Esophagus squamous epithelium (tissue), 5 donors: Measurements from ENCODE around the gene TMEM123. TPM values are rescaled to one million over a fixed set of nuclear protein-coding genes. Genes with fewer than 3 reads are reported as not detected.

Experiments used
- DNase-seq: peaks from one replicate; lab custom pipeline; 2025; lab: John Stamatoyannopoulos, UW
- H3K27ac ChIP-seq, 4 donors: fragments of 200-600 bp; sonication (generic); one replicate each; pipeline ENCODE4 v1.5.1; 2016 to 2019; ENCODE audit warnings: mild to moderate bottlenecking in 1 of 4
- H3K27me3 ChIP-seq, 4 donors: fragments of 200-600 bp; sonication (generic); 1 replicate in 3 of 4; 2 replicates in 1 of 4; pipeline versions ENCODE4 v1.5.1 to v1.6.0; 2017 to 2021; ENCODE audit warnings: antibody characterized with exemption in 1 of 4
- H3K36me3 ChIP-seq, 3 donors: fragments of 200-600 bp; sonication (generic); one replicate each; pipeline ENCODE4 v1.5.1; 2016 to 2019
- H3K4me1 ChIP-seq, 3 donors: fragments of 200-600 bp; sonication (generic); one replicate each; pipeline ENCODE4 v1.5.1; 2017 to 2019
- H3K4me3 ChIP-seq, 4 donors: fragments of 200-600 bp; sonication (generic); 1 replicate in 3 of 4; 2 replicates in 1 of 4; pipeline ENCODE4 v1.5.1; 2016 to 2019; ENCODE audit warnings: mild to moderate bottlenecking in 2 of 4, moderate library complexity in 1 of 4
- H3K9me3 ChIP-seq, 3 donors: fragments of 200-600 bp; sonication (generic); one replicate each; pipeline ENCODE4 v1.5.1; 2016 to 2019
- POLR2A ChIP-seq, 4 donors: fragments of 450-650 bp; IDR thresholded peaks; one replicate each; pipeline ENCODE4 v1.6.1; 2017; ENCODE audit warnings: antibody characterized with exemption in 4 of 4, mild to moderate bottlenecking in 4 of 4, moderate library complexity in 3 of 4
- WGBS, 2 donors: methylation state at CpG; one replicate each; pipeline ENCODE4 v1.1.5; 2018; 5-methylcytosine and 5-hydroxymethylcytosine counted together
- intact Hi-C: fragments of 100-400 bp; cut with DNase I; formaldehyde crosslinking; loops from one replicate; pipeline ENCODE4 v1.15.0; 2022
- total RNA-seq, 4 donors: library from RNA; depleted of rRNA; stranded (reverse); fragments of >200 nt; gene quantifications; one replicate each; pipeline ENCODE4 v1.1.0, GENCODE V29; 2016
- TF ChIP-seq, protein P1 (sequence below), 6 experiments: fragments of 450-650 bp in 4 of 6; fragments of 200-600 bp in 2 of 6; sonication (generic) in 2 of 6; IDR thresholded peaks; one replicate each; pipeline ENCODE4 v1.5.1; 2016 to 2019; ENCODE audit warnings: antibody characterized with exemption in 6 of 6, mild to moderate bottlenecking in 4 of 6, moderate library complexity in 4 of 6
- donor health status: DM: yes; HTN: yes; CAD: no.

Gene TMEM123
- total RNA-seq, 4 donors from 2014 or later = 53.2 to 152 (median 128) TPM

DNA sequence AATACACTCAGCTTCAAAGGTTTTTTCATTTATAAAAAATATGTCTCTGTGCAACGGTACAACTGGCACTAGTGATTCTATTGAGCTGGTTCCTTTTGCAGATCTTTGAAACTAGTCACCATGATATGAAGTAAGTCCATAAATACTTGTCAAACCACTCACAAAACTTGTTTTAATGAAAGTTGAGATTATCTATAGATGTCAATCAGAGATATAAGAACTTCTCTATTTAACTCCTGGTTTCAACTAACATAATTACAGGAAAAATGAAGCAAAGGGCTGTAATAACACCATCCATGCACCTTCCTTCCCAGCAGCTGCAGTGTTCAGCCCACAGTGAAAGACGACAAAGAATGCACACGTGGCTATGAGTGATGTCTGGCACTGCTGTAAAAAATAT is 44.7 kb downstream of the TMEM123 start:
- 60 to 61% methylated on average over 3 of the region's 3 CpGs for WGBS, 2 donors
- TF ChIP-seq POLR2A (IDR thresholded peaks at IDR 0.05) = no peak
- TF ChIP-seq, protein P1, sequence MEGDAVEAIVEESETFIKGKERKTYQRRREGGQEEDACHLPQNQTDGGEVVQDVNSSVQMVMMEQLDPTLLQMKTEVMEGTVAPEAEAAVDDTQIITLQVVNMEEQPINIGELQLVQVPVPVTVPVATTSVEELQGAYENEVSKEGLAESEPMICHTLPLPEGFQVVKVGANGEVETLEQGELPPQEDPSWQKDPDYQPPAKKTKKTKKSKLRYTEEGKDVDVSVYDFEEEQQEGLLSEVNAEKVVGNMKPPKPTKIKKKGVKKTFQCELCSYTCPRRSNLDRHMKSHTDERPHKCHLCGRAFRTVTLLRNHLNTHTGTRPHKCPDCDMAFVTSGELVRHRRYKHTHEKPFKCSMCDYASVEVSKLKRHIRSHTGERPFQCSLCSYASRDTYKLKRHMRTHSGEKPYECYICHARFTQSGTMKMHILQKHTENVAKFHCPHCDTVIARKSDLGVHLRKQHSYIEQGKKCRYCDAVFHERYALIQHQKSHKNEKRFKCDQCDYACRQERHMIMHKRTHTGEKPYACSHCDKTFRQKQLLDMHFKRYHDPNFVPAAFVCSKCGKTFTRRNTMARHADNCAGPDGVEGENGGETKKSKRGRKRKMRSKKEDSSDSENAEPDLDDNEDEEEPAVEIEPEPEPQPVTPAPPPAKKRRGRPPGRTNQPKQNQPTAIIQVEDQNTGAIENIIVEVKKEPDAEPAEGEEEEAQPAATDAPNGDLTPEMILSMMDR (IDR thresholded peaks at IDR 0.05) = no peak

DNA sequence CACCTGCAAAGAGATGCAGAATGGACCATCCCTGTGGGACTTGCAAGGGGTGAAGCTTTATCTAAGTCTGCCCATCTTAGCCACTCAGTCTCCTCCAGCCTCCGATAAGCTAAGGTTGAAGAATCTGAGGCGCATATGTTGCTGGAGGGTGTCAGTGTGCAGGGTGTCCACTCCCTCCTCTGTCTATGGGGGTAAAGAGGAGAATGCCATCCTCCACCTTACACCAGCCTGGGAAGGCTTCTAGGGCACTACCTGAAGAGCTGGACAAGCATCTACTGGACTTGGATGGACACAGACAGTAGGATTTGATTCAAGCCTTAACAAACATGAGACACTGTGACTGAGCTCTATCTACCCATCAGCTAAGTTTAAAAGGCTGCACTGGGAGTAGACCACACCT is 46.5 kb downstream of the TMEM123 start:
- WGBS, 2 donors = 100% methylated on average over 2 of the region's 2 CpGs
- Histone ChIP-seq H3K9me3 (no peaks in the 10 kb centered on the region), H3K4me1 (peaks cover 3 to 22% (median 5%) of the 10 kb centered on the region in 3 donors), H3K27me3 (no peaks in the 10 kb centered on the region), H3K36me3 (peaks cover 0 to 53% (median 7%) of the 10 kb centered on the region in 3 donors), H3K27ac (no peak overlapping the region), H3K4me3 (no peak overlapping the region)
- intact Hi-C loops = no loop called here
- DNase-seq = no peak
- TF ChIP-seq POLR2A (IDR thresholded peaks at IDR 0.05) = no peak
- TF ChIP-seq, protein P1 (IDR thresholded peaks at IDR 0.05) = no peak

More for the DNA sequence above, 44.7 kb downstream of the TMEM123 start:
- H3K4me1 ChIP-seq = peaks cover 3 to 22% (median 5%) of the 10 kb centered on the region in 3 donors
- H3K27me3 ChIP-seq = no peaks in the 10 kb centered on the region
- H3K4me3 ChIP-seq = no peak overlapping the region
- no peak overlapping the region for H3K27ac ChIP-seq
- H3K9me3 ChIP-seq = no peaks in the 10 kb centered on the region
- intact Hi-C loops = no loop called here
- peaks cover 0 to 36% (median 0%) of the 10 kb centered on the region in 3 donors for H3K36me3 ChIP-seq
- no peak for DNase-seq

DNA sequence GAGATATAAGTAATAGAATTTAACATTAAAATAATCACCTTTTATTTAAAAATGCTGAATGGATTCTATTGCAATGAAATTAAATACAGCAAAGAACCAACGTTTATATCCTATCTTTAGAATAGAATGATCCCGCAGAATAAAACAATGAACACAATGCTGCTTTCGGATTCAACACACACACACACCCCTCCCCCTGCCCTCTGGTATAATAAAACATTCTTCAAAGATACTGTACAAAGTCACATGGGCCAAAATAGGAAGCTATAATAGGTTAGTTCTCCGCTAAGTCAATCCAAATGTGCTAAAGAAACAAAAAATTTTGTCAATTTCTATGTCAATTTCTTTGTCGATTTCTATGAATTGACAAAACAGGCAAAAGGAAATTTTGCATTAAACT is 47.1 kb downstream of the TMEM123 start:
- 83 to 86% methylated on average over 5 of the region's 5 CpGs for WGBS, 2 donors
- Histone ChIP-seq H3K4me3 (no peak overlapping the region), H3K9me3 (no peaks in the 10 kb centered on the region), H3K27ac (no peak overlapping the region), H3K27me3 (no peaks in the 10 kb centered on the region), H3K36me3 (peaks cover 0 to 59% (median 11%) of the 10 kb centered on the region in 3 donors), H3K4me1 (peaks cover 3 to 22% (median 5%) of the 10 kb centered on the region in 3 donors)
- no peak for TF ChIP-seq POLR2A (IDR thresholded peaks at IDR 0.05)
- TF ChIP-seq, protein P1 (IDR thresholded peaks at IDR 0.05) = no peak
- intact Hi-C loops = no loop called here
- DNase-seq = no peak

DNA sequence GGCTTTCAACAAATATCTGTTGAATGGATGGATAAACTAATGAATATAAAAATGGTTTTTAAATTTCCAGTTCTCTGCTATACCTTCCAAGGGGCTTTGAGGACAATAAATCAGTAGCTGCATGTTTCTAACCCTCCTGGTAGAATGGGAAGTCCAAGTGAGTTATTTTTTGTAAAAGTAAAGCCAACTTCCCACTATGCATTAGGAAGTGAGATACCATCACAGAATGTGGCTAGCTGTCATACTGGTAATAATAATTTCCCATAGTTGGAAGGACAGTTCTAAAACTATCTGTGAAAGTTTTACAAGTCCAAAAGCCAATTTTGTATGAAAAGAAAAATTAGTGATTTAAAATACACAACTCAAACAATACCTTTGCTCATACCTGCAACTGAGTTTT is 50.0 kb downstream of the TMEM123 start:
- H3K4me1 ChIP-seq = peaks cover 0 to 14% (median 4%) of the 10 kb centered on the region in 3 donors
- intact Hi-C loops = no loop called here
- no peak for TF ChIP-seq POLR2A (IDR thresholded peaks at IDR 0.05)
- TF ChIP-seq, protein P1 (IDR thresholded peaks at IDR 0.05) = no peak
- H3K36me3 ChIP-seq = peaks cover 0 to 84% (median 15%) of the 10 kb centered on the region in 3 donors
- H3K27ac ChIP-seq = no peak overlapping the region
- H3K9me3 ChIP-seq = no peaks in the 10 kb centered on the region
- DNase-seq = no peak
- no peaks in the 10 kb centered on the region for H3K27me3 ChIP-seq
- no peak overlapping the region for H3K4me3 ChIP-seq

DNA sequence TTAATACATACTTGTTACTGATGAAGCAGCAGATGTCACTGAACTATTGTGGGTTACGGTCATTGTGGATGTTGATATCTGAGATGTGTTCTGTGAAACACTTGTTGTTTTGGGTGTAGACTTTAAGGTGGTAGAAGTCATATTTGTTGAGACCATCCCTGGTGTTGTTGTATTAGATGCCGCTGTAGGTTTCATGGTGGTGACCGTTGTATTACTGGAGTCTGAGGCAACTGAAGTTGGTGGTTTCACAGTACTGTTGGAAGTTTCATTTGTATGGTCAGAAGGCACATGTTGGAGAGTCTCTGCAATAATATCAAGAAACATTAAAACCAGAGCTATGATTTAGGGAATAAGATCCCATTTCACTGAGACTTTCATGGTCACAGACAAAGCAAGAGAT is 50.7 kb downstream of the TMEM123 start:
- Histone ChIP-seq H3K36me3 (peaks cover 0 to 84% (median 15%) of the 10 kb centered on the region in 3 donors), H3K27ac (no peak overlapping the region)
- TF ChIP-seq, protein P1 (IDR thresholded peaks at IDR 0.05) = no peak
- TF ChIP-seq POLR2A (IDR thresholded peaks at IDR 0.05) = no peak

More for the DNA sequence above, 50.7 kb downstream of the TMEM123 start:
- Histone ChIP-seq H3K9me3 (no peaks in the 10 kb centered on the region), H3K4me3 (no peak overlapping the region), H3K27me3 (no peaks in the 10 kb centered on the region), H3K4me1 (peaks cover 0 to 7% (median 0%) of the 10 kb centered on the region in 3 donors)
- intact Hi-C loops = no loop called here
- 88 to 91% methylated on average over 3 of the region's 3 CpGs for WGBS, 2 donors
- no peak for DNase-seq
